GM18951 (cell line): ENCODE measurements around the gene CSNK1D.

ENCODE experiments used
- POLR2A ChIP-seq: IDR thresholded peaks from 4 replicates; pipeline ENCODE4 v1.6.1; 2011; ENCODE audit warnings: mild to moderate bottlenecking; ENCODE audit not compliant: insufficient read length, insufficient read depth; ENCODE audit errors: extremely low read depth
- in situ Hi-C: fragments of 300-500 bp; cut with MboI; formaldehyde crosslinking; loops from one replicate; pipeline ENCODE4 v1.12.0; 2022; ENCODE audit warnings: low sequenced_read_pairs, mixed read lengths, inconsistent platforms; ENCODE audit not compliant: unreplicated experiment

Gene CSNK1D

DNA sequence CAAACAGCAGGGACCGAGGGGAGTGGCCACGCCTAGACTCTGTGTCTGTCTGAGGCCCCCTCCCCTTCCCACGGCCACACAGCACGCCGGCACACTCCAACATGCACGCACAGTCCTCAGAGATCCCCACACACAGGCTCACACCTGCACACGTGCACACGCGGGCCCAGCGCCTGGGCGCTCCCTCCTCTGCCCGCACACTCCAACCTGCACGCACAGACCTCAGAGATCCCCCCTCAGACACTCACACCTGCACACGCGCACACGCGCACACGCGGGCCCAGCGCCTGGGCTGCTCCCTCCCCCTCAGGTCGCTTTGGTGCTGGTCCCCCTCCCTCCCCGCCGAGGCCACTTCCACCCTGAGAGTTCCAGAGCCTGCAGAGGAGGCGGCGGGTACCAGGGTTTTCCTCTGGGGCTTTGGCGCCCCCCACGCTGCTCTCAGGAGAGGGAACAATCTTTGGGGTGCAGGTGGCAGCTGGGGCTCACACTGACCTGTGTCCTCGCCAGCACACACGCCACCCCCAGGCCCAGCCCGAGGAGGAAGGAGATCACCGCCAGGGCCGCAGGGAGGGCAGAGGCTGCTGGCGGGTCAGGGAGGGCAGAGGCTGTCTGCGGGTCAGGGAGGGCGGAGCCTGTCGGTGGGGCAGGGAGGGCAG, 42.3 kb upstream of the CSNK1D start:
- TF ChIP-seq POLR2A, result no peak
- in situ Hi-C loops, result no loop called here

GRCh38 chr17:82314727-82315605, 41.5 kb upstream of the CSNK1D start:
- no peak for TF ChIP-seq POLR2A
- in situ Hi-C loops, result no loop called here

GRCh38 chr17:82314012-82314726, 40.7 kb upstream of the CSNK1D start:
- TF ChIP-seq POLR2A, result no peak
- in situ Hi-C loops, result no loop called here

GRCh38 chr17:82313195-82314011, 39.9 kb upstream of the CSNK1D start:
- no peak for TF ChIP-seq POLR2A
- in situ Hi-C loops, result no loop called here

DNA sequence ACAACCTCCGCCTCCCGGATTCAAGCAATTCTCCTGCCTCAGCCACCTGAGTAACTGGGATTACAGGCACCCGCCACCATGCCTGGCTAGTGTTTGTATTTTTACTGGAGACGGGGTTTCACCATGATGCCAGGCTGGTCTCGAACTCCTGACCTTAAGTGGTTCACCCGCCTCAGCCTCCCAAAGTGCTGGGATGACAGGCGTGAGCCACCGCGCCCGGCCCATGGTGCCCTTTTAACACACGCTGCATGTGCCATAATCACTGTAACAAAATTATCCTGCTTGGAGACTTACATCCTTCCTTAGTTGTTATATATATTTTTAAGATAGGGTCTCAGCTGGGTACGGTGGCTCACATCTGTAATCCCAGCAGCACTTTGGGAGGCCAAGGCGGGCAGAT, 38.5 kb upstream of the CSNK1D start:
- TF ChIP-seq POLR2A, result no peak
- in situ Hi-C loops, result no loop called here

- in situ Hi-C loops, result no loop called here
These were observed 37.4 kb upstream of the CSNK1D start for GRCh38 chr17:82310877-82311276.

DNA sequence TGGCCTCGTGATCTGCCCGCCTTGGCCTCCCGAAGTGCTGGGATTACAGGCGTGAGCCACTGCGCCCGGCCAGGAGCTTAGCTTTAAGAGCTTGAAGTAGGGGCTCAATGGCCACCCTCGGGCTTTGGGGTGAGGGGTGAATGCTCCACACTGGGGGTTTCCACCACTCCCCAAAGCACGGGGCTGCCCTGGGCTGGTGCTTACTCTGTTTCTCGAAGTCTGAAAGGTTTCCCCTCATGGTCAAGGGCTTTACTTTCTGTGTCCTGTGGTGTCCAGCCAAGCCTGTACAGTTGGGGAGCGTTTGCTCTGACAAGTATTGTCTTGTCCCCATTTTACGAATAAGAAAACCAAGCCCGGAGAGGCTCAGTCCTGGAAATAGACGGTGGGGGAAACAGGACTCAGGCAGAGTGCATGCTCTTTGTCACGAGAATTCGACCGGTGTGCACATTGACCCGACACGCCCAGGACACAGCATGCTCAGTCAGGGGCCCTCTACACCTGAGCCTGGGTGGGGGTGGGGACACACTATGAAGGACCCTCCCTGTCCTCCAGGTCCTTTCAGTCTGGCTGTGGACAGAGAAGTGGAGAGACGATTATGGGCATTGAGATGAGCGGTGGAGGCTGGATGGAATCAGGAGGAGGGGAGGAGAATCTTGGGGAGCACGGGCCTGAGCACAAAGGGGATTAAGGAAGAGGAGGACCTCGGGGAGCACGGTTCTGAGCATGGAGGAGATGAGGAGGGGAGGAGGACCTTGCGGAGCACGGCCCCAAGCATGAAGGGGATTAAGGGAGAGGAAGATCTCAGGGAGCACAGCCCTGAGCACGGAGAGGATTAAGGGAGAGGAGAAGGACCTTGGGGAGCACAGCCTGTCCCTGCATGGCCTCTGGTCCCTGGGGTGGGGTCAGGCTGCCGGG, 36.4 kb upstream of the CSNK1D start:
- TF ChIP-seq POLR2A, result no peak
- in situ Hi-C loops, result no loop called here

More at GRCh38 chr17:82310877-82311276, 37.4 kb upstream of the CSNK1D start:
- TF ChIP-seq POLR2A, result no peak

- in situ Hi-C loops, result no loop called here
- no peak for TF ChIP-seq POLR2A
These were observed 32.3 kb upstream of the CSNK1D start for GRCh38 chr17:82305727-82306300.

GRCh38 chr17:82304826-82305726, 31.6 kb upstream of the CSNK1D start:
- no peak for TF ChIP-seq POLR2A
- in situ Hi-C loops, result no loop called here

- in situ Hi-C loops, result no loop called here
These were observed 30.7 kb upstream of the CSNK1D start for GRCh38 chr17:82303944-82304808.

More at GRCh38 chr17:82303944-82304808, 30.7 kb upstream of the CSNK1D start:
- no peak for TF ChIP-seq POLR2A
